ENCODE measurements around the gene NDUFB7.

The NDUFB7 gene

DNA sequence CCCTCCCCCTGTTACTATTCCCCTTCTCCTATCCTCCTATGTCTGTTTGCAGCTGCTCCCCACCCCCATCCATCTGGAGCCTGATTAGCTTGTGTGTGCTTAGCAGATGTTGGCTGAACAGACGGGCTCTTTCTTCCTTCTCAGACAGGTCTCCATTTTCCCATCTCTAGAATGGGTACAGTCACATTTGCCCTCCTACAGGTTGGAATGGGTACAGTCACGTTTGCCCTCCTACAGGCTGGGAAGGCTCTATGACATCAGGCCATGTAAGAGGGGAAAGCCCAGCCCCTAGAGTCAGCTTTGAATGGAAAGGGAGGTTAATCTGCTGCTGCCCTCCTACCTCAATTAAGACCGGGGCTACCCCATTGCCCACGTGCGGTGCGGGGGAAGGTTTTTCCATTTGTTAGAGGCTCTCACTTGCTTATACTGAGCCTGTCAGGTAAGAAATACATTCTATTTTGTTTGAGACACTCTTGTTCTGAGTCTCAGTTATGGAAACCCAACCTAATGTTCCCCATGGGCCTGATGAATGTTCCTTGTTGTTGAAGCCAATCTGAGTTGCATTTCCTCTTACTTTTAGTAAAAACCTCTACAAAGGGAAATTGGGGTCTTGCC lies 8.9 kb upstream of the NDUFB7 start:
- H3K27ac ChIP-seq = no peak overlapping the region
- TF ChIP-seq, protein P1, sequence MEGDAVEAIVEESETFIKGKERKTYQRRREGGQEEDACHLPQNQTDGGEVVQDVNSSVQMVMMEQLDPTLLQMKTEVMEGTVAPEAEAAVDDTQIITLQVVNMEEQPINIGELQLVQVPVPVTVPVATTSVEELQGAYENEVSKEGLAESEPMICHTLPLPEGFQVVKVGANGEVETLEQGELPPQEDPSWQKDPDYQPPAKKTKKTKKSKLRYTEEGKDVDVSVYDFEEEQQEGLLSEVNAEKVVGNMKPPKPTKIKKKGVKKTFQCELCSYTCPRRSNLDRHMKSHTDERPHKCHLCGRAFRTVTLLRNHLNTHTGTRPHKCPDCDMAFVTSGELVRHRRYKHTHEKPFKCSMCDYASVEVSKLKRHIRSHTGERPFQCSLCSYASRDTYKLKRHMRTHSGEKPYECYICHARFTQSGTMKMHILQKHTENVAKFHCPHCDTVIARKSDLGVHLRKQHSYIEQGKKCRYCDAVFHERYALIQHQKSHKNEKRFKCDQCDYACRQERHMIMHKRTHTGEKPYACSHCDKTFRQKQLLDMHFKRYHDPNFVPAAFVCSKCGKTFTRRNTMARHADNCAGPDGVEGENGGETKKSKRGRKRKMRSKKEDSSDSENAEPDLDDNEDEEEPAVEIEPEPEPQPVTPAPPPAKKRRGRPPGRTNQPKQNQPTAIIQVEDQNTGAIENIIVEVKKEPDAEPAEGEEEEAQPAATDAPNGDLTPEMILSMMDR (conservative IDR thresholded peaks at IDR 0.05) = no peak

DNA sequence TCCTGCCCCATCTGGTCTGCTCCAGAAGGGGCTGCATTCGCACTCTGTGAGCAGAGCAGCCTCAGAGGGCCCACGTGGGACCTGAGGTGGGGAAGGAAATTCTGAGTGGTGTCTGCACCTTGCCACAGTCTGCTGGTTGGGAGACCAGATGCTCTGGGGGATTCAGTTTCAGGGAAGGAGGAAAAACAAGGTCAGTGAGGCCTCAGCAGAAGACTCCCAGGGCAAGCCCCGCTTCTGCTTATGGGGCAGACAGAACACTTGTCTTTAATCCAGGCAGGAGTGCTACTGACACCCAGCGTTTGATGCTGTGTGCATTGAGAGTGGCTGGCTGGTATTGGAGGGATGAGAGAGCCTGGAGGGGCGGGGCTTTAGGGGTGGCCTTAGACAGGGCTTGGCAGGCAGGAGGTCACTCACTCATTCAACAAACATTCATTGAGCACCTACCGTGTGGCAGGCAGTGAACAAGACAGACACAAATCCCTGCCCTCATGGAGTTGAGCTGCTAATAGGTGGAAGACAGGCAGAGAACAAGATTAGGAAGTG lies 6.1 kb upstream of the NDUFB7 start:
- TF ChIP-seq, protein P1 (conservative IDR thresholded peaks at IDR 0.05) = no peak
- no peak overlapping the region for H3K27ac ChIP-seq

DNA sequence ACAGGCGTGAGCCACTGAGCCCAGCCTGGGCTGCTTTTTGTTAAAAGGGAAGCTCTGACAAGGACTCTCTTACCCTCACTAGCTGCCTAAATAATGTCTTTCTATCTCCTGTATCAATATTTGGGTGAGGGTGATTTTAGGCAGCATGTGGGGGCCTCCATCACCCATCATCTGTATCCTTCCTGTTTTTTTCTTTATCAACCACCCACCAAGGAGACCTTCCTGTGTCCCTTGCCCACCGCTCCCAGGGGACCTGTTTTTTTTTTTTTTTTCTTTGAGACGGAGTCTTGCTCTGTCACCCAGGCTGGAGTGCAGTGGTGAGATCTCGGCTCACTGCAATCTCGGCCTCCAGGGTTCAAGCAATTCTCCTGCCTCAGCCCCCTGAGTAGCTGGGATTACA lies 5.4 kb upstream of the NDUFB7 start:
- no peak overlapping the region for H3K27ac ChIP-seq
- TF ChIP-seq, protein P1 (conservative IDR thresholded peaks at IDR 0.05) = no peak

DNA sequence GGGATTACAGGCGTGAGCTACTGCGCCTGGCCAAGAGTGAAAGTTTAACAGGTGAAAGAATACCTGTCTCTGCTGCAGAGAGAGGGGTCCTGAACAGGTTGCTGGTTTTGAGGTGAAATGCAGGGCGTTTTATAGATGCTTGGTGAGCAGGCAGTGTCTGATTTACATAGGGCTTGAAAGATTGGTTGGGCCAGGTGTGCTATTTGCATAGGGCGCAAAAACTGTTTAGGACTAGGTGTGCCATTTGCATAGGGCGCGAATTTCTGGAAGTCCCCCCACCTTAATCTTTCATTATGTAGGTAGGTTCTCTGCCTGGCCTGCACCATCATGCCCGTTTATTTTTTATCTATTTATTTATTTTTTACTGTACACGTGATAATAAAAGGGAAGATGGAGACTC lies 4.5 kb upstream of the NDUFB7 start:
- TF ChIP-seq, protein P1 (conservative IDR thresholded peaks at IDR 0.05) = no peak
- H3K27ac ChIP-seq = no peak overlapping the region

DNA sequence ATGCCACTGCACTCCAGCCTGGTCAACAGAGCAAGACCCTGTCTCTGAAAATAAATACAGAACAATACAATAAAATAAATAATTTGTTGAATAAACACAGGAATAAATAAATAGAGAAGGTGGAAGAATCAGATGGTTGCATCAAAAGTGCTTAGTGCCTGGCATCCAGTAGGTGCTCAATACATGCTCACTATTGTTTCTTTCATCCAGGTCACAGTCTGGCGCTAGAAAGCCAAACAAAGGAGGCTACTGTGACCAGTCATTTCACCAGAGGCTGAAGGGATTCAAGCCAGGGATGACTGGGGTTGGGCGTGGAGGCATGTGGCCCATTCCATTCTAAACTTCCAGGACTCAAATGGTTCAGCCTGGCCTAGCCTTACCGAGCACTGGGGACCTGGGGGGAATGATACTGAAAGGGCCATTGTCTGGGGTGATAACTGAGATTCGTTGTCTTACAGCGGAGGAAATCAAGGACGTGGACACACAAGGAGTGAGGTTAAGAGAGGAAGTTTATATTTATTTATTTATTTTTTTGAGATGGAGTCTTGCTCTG lies 3.6 kb upstream of the NDUFB7 start:
- TF ChIP-seq, protein P1 (conservative IDR thresholded peaks at IDR 0.05) = no peak
- H3K27ac ChIP-seq = no peak overlapping the region

DNA sequence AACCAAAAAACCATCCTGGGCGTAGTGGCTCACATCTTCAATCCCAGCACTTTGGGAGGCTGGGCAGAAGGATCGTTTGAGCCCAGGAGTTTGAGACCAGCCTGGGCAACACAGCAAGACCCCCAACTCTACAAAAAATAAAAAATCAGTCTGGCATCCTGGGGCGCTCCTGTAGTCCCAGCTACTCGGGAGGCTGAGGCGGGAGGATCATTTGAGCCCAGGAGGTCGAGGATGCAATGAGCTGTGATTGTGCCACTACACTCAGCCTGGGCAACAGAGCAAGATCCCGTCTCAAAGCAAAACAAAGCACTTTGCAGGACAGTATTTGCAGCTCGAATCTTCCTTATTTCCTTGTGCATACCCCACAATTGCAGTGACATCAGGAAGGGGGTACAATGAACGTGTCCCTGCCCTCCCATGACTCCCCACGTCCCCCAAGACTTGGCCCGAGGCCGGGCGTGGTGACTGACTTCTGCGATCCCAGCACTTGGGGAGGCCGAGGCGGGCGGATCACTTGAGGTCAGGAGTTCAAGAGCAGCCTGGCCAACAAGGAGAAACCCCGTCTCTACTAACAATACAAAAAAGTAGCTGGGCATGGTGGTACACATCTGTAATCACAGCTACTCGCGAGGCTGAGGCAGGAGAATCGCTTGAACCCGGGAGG lies 870 bp downstream of the NDUFB7 start:
- TF ChIP-seq, protein P1 (conservative IDR thresholded peaks at IDR 0.05) = no peak
- H3K27ac ChIP-seq = peak overlapping the region; percentile 90

DNA sequence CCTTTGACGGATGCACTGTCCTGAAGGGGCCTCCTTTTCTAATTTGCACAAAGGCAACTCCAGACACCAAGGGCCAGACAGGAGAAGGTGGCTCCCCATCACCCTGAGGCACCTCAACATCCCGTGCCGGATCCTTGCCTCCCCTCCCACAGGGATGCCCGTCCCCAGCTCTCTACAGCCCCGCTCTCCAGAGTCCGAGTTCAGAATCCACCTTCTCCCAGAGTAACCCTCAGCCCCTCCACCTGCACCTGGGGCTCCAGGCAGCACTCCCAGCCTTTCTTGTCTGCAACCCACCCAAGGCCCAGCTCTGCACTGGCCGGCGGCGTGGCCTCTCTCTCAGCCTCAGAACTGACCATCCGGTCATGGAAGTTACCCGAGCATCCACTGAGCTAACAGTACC lies 4.8 kb downstream of the NDUFB7 start:
- no peak overlapping the region for H3K27ac ChIP-seq
- TF ChIP-seq, protein P1 (conservative IDR thresholded peaks at IDR 0.05) = no peak

Measured in VCaP (cell line).